BJ (cell line): ENCODE data around the gene ACTC1. TPM values are rescaled to one million over a fixed set of nuclear protein-coding genes. Genes with fewer than 3 reads are reported as not detected.

Source experiments
- CTCF ChIA-PET: fragments of 350-600 bp; formaldehyde crosslinking; extraction: SDS; loops from one replicate; lab custom pipeline; 2021; ENCODE audit warnings: antibody characterized with exemption, inconsistent platforms; lab: Yijun Ruan, JAX
- POLR2A ChIA-PET: fragments of 300-600 bp; sonication (Branson Sonifier 250); formaldehyde crosslinking; extraction: SDS; loops from one replicate; lab custom pipeline; 2021; ENCODE audit warnings: antibody characterized with exemption; lab: Charles Lee
- DNase-seq: peaks from one replicate; pipeline ENCODE4 v3.0.0-alpha.2; 2011; ENCODE audit warnings: low read depth
- H3K27me3 ChIP-seq: 2 replicates; pipeline ENCODE4 v1.6.0; 2011; ENCODE audit warnings: low read length; ENCODE audit not compliant: control insufficient read depth, insufficient read depth
- H3K36me3 ChIP-seq: 2 replicates; pipeline ENCODE4 v1.5.1; 2011; ENCODE audit warnings: low read length; ENCODE audit not compliant: control insufficient read depth, insufficient read depth
- H3K4me3 ChIP-seq: 2 replicates; pipeline ENCODE4 v1.5.1; 2011; ENCODE audit warnings: low read depth, mild to moderate bottlenecking, control low read depth, low read length
- polyA plus RNA-seq: library from polyadenylated mRNA; depleted of rRNA; stranded (reverse); fragments of >200 nt; gene quantifications from 2 replicates; pipeline ENCODE4 v1.2.3, GENCODE V29; 2011
- TF ChIP-seq, protein P1 (sequence below): IDR thresholded peaks from 2 replicates; pipeline ENCODE4 v1.5.1; 2011; ENCODE audit warnings: low read depth, mild to moderate bottlenecking, control low read depth, inconsistent platforms, low read length, moderate library complexity; ENCODE audit not compliant: insufficient read depth

Gene ACTC1
- polyA plus RNA-seq, 1 experiment, result 15.2 TPM

- Histone ChIP-seq H3K27me3 (peaks cover 5% of the 10 kb centered on the region), H3K4me3 (no peak overlapping the region), H3K36me3 (no peaks in the 10 kb centered on the region)
- TF ChIP-seq, protein P1, sequence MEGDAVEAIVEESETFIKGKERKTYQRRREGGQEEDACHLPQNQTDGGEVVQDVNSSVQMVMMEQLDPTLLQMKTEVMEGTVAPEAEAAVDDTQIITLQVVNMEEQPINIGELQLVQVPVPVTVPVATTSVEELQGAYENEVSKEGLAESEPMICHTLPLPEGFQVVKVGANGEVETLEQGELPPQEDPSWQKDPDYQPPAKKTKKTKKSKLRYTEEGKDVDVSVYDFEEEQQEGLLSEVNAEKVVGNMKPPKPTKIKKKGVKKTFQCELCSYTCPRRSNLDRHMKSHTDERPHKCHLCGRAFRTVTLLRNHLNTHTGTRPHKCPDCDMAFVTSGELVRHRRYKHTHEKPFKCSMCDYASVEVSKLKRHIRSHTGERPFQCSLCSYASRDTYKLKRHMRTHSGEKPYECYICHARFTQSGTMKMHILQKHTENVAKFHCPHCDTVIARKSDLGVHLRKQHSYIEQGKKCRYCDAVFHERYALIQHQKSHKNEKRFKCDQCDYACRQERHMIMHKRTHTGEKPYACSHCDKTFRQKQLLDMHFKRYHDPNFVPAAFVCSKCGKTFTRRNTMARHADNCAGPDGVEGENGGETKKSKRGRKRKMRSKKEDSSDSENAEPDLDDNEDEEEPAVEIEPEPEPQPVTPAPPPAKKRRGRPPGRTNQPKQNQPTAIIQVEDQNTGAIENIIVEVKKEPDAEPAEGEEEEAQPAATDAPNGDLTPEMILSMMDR, result no peak
- ChIA-PET CTCF (no interaction called here), POLR2A (no interaction called here)
- no peak for DNase-seq
Observed at GRCh38 chr15:34783991-34784390, 11.4 kb downstream of the ACTC1 start.

DNA sequence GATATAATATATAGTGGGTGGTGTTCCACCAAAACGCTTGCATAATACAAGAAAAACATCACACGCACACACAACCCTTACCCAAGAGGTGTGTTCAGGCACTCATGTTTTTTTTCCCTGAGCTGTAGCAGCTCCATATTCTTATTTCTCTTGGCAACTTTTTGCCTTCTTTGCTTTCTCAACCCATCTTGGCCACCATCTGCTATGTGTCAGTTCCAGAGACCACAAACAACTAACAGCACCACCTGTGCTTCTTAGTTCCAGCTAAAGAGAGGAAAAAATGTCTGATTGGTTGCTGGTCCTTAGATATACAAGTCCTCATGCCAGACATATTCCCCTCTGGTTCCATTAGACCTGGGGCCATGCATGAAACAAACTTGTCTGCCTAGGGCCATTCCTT, 11.9 kb downstream of the ACTC1 start:
- POLR2A ChIA-PET, result no interaction called here
- no peak for DNase-seq
- TF ChIP-seq, protein P1, result no peak
- Histone ChIP-seq H3K36me3 (no peaks in the 10 kb centered on the region), H3K4me3 (no peak overlapping the region), H3K27me3 (peaks cover 5% of the 10 kb centered on the region)
- CTCF ChIA-PET, result no interaction called here

GRCh38 chr15:34782901-34783300, 12.4 kb downstream of the ACTC1 start:
- POLR2A ChIA-PET, result no interaction called here
- H3K36me3 ChIP-seq, result no peaks in the 10 kb centered on the region
- peaks cover 5% of the 10 kb centered on the region for H3K27me3 ChIP-seq
- H3K4me3 ChIP-seq, result no peak overlapping the region
- TF ChIP-seq, protein P1, result no peak
- CTCF ChIA-PET, result no interaction called here
- no peak for DNase-seq

GRCh38 chr15:34780725-34781124, 14.6 kb downstream of the ACTC1 start:
- TF ChIP-seq, protein P1, result no peak
- DNase-seq, result no peak
- POLR2A ChIA-PET, result no interaction called here
- Histone ChIP-seq H3K36me3 (no peaks in the 10 kb centered on the region), H3K27me3 (peaks cover 5% of the 10 kb centered on the region), H3K4me3 (no peak overlapping the region)
- CTCF ChIA-PET, result no interaction called here

DNA sequence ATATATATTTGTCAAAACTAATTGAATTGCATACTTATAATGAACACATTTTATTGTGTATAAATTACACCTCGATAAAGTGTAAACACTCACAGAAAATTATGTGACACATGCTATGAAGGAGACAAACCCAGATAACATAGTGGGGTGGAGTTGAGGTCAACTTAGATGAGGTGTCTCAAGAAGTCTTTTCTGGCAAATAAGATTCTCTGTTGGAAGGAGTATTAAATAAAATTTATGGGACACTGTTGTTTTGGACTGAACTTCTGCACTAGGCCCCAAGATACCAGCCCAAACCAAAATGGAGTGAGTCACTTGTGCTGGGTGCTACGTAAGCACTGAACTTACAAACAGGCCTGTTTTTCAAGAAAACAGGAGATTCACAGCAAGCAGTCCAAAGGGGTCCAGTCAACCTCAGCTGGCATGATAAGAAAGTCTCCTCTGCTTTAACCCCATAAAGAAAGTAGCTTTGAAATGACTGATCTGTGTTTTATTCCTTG, 18.7 kb downstream of the ACTC1 start:
- ChIA-PET POLR2A (no interaction called here), CTCF (no interaction called here)
- no peaks in the 10 kb centered on the region for H3K36me3 ChIP-seq

More for the DNA sequence above, 18.7 kb downstream of the ACTC1 start:
- peaks cover 1% of the 10 kb centered on the region; the same call in 1 of the 2 replicates for H3K27me3 ChIP-seq
- no peak overlapping the region for H3K4me3 ChIP-seq
- TF ChIP-seq, protein P1, result no peak
- no peak for DNase-seq
